Measurements from ENCODE around the gene UBTF.

UBTF gene

GRCh38 chr17:44167181-44167861 is 52.2 kb downstream of the UBTF start:
- DNase-seq: no peak

GRCh38 chr17:44164476-44164875 is 55.0 kb downstream of the UBTF start:
- DNase-seq: no peak

GRCh38 chr17:44159519-44160210 is 59.8 kb downstream of the UBTF start:
- no peak for DNase-seq

- DNase-seq: no peak
Observed at GRCh38 chr17:44155488-44155887, 64.0 kb downstream of the UBTF start.
